Adipocyte (in vitro differentiated cells): Measurements from ENCODE around the gene AGPAT3.

Source experiments
- DNase-seq: peaks from one replicate; pipeline ENCODE4 v3.0.0-alpha.2; 2015; ENCODE audit warnings: low read depth
- H3K27me3 ChIP-seq: replicated peaks from 2 replicates; pipeline ENCODE4 v1.7.0; 2013; ENCODE audit warnings: mild to moderate bottlenecking, low read length, moderate library complexity; ENCODE audit not compliant: control insufficient read depth, insufficient read depth
- H3K36me3 ChIP-seq: 2 replicates; pipeline ENCODE4 v1.7.0; 2013; ENCODE audit warnings: low read length, mild to moderate bottlenecking, moderate library complexity; ENCODE audit not compliant: control insufficient read depth, insufficient read depth, severe bottlenecking
- H3K4me1 ChIP-seq: 2 replicates; pipeline ENCODE4 v1.7.0; 2013; ENCODE audit warnings: mild to moderate bottlenecking, low read length, moderate library complexity; ENCODE audit not compliant: control insufficient read depth, insufficient read depth
- H3K4me3 ChIP-seq: 2 replicates; pipeline ENCODE4 v1.7.0; 2013; ENCODE audit warnings: mild to moderate bottlenecking, low read length, moderate library complexity
- H3K9ac ChIP-seq: 2 replicates; pipeline ENCODE4 v1.7.0; 2013; ENCODE audit warnings: mild to moderate bottlenecking, low read length, moderate library complexity
- H3K9me3 ChIP-seq: 2 replicates; pipeline ENCODE4 v1.7.0; 2013; ENCODE audit warnings: mild to moderate bottlenecking, low read length, moderate library complexity; ENCODE audit not compliant: control insufficient read depth

AGPAT3 gene

GRCh38 chr21:43877936-43878575 lies 13.0 kb downstream of the AGPAT3 start:
- Histone ChIP-seq H3K27me3 (no peaks in the 10 kb centered on the region), H3K9ac (no peak overlapping the region), H3K9me3 (peaks cover 3% of the 10 kb centered on the region), H3K36me3 (peaks cover 4% of the 10 kb centered on the region), H3K4me3 (no peak overlapping the region), H3K4me1 (peaks cover 17% of the 10 kb centered on the region)
- DNase-seq = no peak

GRCh38 chr21:43879348-43880110 lies 14.5 kb downstream of the AGPAT3 start:
- Histone ChIP-seq H3K27me3 (no peaks in the 10 kb centered on the region), H3K9me3 (peaks cover 3% of the 10 kb centered on the region), H3K36me3 (peaks cover 4% of the 10 kb centered on the region), H3K4me3 (no peak overlapping the region), H3K9ac (no peak overlapping the region), H3K4me1 (peaks cover 17% of the 10 kb centered on the region)
- DNase-seq = no peak

- no peak overlapping the region for H3K9ac ChIP-seq
- peak; percentile 21 for DNase-seq
- peaks cover 20% of the 10 kb centered on the region for H3K4me1 ChIP-seq
- no peaks in the 10 kb centered on the region for H3K27me3 ChIP-seq
- no peak overlapping the region for H3K4me3 ChIP-seq
- H3K9me3 ChIP-seq = peaks cover 1% of the 10 kb centered on the region
- peaks cover 4% of the 10 kb centered on the region for H3K36me3 ChIP-seq
Observed at GRCh38 chr21:43880111-43880985, 15.3 kb downstream of the AGPAT3 start.

GRCh38 chr21:43881283-43881682 lies 16.3 kb downstream of the AGPAT3 start:
- peaks cover 20% of the 10 kb centered on the region for H3K4me1 ChIP-seq
- no peaks in the 10 kb centered on the region for H3K27me3 ChIP-seq
- no peaks in the 10 kb centered on the region for H3K9me3 ChIP-seq
- no peak for DNase-seq
- H3K4me3 ChIP-seq = no peak overlapping the region
- H3K9ac ChIP-seq = no peak overlapping the region
- H3K36me3 ChIP-seq = peaks cover 4% of the 10 kb centered on the region

- no peak overlapping the region for H3K4me3 ChIP-seq
- peaks cover 20% of the 10 kb centered on the region for H3K4me1 ChIP-seq
- no peaks in the 10 kb centered on the region for H3K9me3 ChIP-seq
- H3K27me3 ChIP-seq = no peaks in the 10 kb centered on the region
- H3K9ac ChIP-seq = no peak overlapping the region
- DNase-seq = no peak
- H3K36me3 ChIP-seq = peaks cover 4% of the 10 kb centered on the region
Observed at GRCh38 chr21:43881935-43882334, 16.9 kb downstream of the AGPAT3 start.

- Histone ChIP-seq H3K36me3 (peaks cover 2% of the 10 kb centered on the region), H3K4me3 (no peak overlapping the region), H3K9me3 (no peaks in the 10 kb centered on the region), H3K27me3 (no peaks in the 10 kb centered on the region), H3K4me1 (peaks cover 20% of the 10 kb centered on the region), H3K9ac (no peak overlapping the region)
- no peak for DNase-seq
Observed at GRCh38 chr21:43882952-43883545, 18.0 kb downstream of the AGPAT3 start.

- no peak overlapping the region for H3K9ac ChIP-seq
- no peaks in the 10 kb centered on the region for H3K27me3 ChIP-seq
- peaks cover 20% of the 10 kb centered on the region for H3K4me1 ChIP-seq
- no peaks in the 10 kb centered on the region for H3K36me3 ChIP-seq
- H3K9me3 ChIP-seq = no peaks in the 10 kb centered on the region
- H3K4me3 ChIP-seq = no peak overlapping the region
- DNase-seq = no peak
Observed at GRCh38 chr21:43884012-43884860, 19.2 kb downstream of the AGPAT3 start.

- H3K36me3 ChIP-seq = no peaks in the 10 kb centered on the region
- no peaks in the 10 kb centered on the region for H3K9me3 ChIP-seq
- no peak overlapping the region for H3K4me3 ChIP-seq
- H3K27me3 ChIP-seq = no peaks in the 10 kb centered on the region
- no peak overlapping the region for H3K9ac ChIP-seq
- H3K4me1 ChIP-seq = peaks cover 18% of the 10 kb centered on the region
- no peak for DNase-seq
Observed at GRCh38 chr21:43884861-43885417, 19.9 kb downstream of the AGPAT3 start.

- Histone ChIP-seq H3K4me3 (no peak overlapping the region), H3K4me1 (peaks cover 10% of the 10 kb centered on the region), H3K9me3 (no peaks in the 10 kb centered on the region), H3K36me3 (no peaks in the 10 kb centered on the region), H3K27me3 (no peaks in the 10 kb centered on the region), H3K9ac (no peak overlapping the region)
- no peak for DNase-seq
Observed at GRCh38 chr21:43885721-43886120, 20.7 kb downstream of the AGPAT3 start.

GRCh38 chr21:43886565-43886964 lies 21.5 kb downstream of the AGPAT3 start:
- Histone ChIP-seq H3K9ac (no peak overlapping the region), H3K9me3 (no peaks in the 10 kb centered on the region), H3K4me1 (peaks cover 4% of the 10 kb centered on the region), H3K36me3 (no peaks in the 10 kb centered on the region), H3K27me3 (no peaks in the 10 kb centered on the region), H3K4me3 (no peak overlapping the region)
- no peak for DNase-seq
